Suprapubic skin (tissue), 4 donors: ENCODE measurements around the gene CABP1. TPM values are rescaled to one million over a fixed set of nuclear protein-coding genes. Genes with fewer than 3 reads are reported as not detected.

Experiments
- DNase-seq, 2 donors: peaks; one replicate each; pipeline ENCODE4 v3.0.0-alpha.2; 2019; ENCODE audit warnings: low spot score in 2 of 2
- H3K27ac ChIP-seq: fragments of 200-600 bp; sonication (generic); one replicate; pipeline ENCODE4 v1.5.1; 2019
- H3K27me3 ChIP-seq: fragments of 200-600 bp; sonication (generic); one replicate; pipeline ENCODE4 v1.5.1; 2019
- H3K36me3 ChIP-seq: fragments of 200-600 bp; sonication (generic); one replicate; pipeline ENCODE4 v1.5.1; 2019
- H3K4me1 ChIP-seq: fragments of 200-600 bp; sonication (generic); one replicate; pipeline ENCODE4 v1.5.1; 2019
- H3K4me3 ChIP-seq: fragments of 200-600 bp; sonication (generic); one replicate; pipeline ENCODE4 v1.5.1; 2019; ENCODE audit warnings: mild to moderate bottlenecking
- H3K9me3 ChIP-seq: fragments of 200-600 bp; sonication (generic); one replicate; pipeline ENCODE4 v1.5.1; 2019
- EP300 ChIP-seq: sonication (generic); formaldehyde crosslinking; IDR thresholded peaks from one replicate; pipeline ENCODE4 v1.6.1; 2017; ENCODE audit warnings: antibody characterized with exemption
- POLR2A ChIP-seq, 2 donors: fragments of 450-650 bp; IDR thresholded peaks; one replicate each; pipeline ENCODE4 v1.6.1; 2017; ENCODE audit warnings: antibody characterized with exemption in 2 of 2, mild to moderate bottlenecking in 2 of 2, moderate library complexity in 2 of 2
- POLR2AphosphoS5 ChIP-seq, 3 donors: sonication (generic); formaldehyde crosslinking; IDR thresholded peaks; one replicate each; pipeline ENCODE4 v1.6.1; 2017; ENCODE audit warnings: antibody characterized with exemption in 3 of 3
- WGBS: methylation state at CpG from one replicate; pipeline ENCODE4 v1.1.5; 2018; 5-methylcytosine and 5-hydroxymethylcytosine counted together
- total RNA-seq, 4 donors: library from RNA; depleted of rRNA; stranded (reverse); fragments of >200 nt; gene quantifications; one replicate each; pipeline ENCODE4 v1.1.0, GENCODE V29; 2016
- TF ChIP-seq, protein P1 (sequence below), 2 donors: fragments of 200-600 bp in 1 of 2; fragments of 450-650 bp in 1 of 2; sonication (generic) in 1 of 2; IDR thresholded peaks; one replicate each; pipeline ENCODE4 v1.5.1; 2016 to 2019; ENCODE audit warnings: antibody characterized with exemption in 2 of 2, mild to moderate bottlenecking in 1 of 2, moderate library complexity in 1 of 2

Gene CABP1
- total RNA-seq, 4 donors from 2014 or later, result 0.19 to 0.56 (median 0.47) TPM; not detected in 1

DNA sequence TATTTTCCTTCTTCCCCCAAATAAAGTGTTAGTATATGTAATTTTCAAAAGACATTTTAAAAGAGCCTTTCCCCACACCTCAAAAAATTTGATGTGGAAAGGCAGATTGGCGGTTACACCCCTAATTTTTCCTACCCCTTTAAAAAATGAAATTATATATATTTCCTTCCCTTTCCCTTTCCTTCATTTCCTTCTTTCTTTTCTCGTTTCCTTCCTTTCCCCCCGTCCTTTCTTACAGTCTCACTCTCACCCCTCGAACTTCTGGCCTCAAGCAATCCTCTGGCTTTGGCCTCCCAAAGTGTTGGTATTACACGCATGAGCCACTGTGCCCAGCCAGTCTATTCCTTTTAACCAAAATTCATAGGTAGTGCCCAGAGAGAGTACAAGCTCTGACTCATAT is 65.6 kb downstream of the CABP1 start:
- Histone ChIP-seq H3K27ac (no peak overlapping the region), H3K27me3 (no peaks in the 10 kb centered on the region), H3K9me3 (no peaks in the 10 kb centered on the region), H3K4me1 (peaks cover 7% of the 10 kb centered on the region), H3K4me3 (no peak overlapping the region), H3K36me3 (peaks cover 27% of the 10 kb centered on the region)
- WGBS, result 78% methylated on average over 5 of the region's 5 CpGs
- no peak for TF ChIP-seq POLR2A (IDR thresholded peaks at IDR 0.05)
- TF ChIP-seq POLR2AphosphoS5 (IDR thresholded peaks at IDR 0.05), result no peak
- no peak for TF ChIP-seq EP300
- TF ChIP-seq, protein P1, sequence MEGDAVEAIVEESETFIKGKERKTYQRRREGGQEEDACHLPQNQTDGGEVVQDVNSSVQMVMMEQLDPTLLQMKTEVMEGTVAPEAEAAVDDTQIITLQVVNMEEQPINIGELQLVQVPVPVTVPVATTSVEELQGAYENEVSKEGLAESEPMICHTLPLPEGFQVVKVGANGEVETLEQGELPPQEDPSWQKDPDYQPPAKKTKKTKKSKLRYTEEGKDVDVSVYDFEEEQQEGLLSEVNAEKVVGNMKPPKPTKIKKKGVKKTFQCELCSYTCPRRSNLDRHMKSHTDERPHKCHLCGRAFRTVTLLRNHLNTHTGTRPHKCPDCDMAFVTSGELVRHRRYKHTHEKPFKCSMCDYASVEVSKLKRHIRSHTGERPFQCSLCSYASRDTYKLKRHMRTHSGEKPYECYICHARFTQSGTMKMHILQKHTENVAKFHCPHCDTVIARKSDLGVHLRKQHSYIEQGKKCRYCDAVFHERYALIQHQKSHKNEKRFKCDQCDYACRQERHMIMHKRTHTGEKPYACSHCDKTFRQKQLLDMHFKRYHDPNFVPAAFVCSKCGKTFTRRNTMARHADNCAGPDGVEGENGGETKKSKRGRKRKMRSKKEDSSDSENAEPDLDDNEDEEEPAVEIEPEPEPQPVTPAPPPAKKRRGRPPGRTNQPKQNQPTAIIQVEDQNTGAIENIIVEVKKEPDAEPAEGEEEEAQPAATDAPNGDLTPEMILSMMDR (IDR thresholded peaks at IDR 0.05), result no peak
- DNase-seq, result no peak

DNA sequence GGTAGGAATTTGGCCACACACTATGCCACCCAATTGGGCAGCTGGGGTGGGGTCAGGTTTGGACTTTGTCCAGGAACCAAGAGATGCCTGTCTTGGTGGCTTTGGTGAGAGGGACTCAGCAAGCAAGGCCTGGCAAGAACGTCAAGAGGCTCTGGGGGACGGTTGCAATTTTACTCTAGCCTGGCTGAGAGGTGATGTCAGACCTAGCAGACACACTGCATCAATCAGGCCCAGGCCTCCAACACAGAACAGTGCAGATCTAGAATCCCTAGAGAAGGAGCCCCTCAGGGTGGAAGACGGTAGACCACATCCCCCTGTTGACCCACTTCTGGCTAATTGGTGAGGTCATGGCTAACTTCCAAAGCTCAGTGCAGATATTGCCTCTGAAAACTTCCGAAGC is 68.2 kb downstream of the CABP1 start:
- peaks cover 7% of the 10 kb centered on the region for H3K36me3 ChIP-seq
- H3K27me3 ChIP-seq, result no peaks in the 10 kb centered on the region
- TF ChIP-seq POLR2A (IDR thresholded peaks at IDR 0.05), result no peak
- no peak for TF ChIP-seq EP300
- TF ChIP-seq, protein P1 (IDR thresholded peaks at IDR 0.05), result no peak
- no peak for TF ChIP-seq POLR2AphosphoS5 (IDR thresholded peaks at IDR 0.05)
- no peak overlapping the region for H3K4me3 ChIP-seq
- 73% methylated on average over 4 of the region's 4 CpGs for WGBS
- H3K4me1 ChIP-seq, result peaks cover 24% of the 10 kb centered on the region
- no peak overlapping the region for H3K27ac ChIP-seq
- H3K9me3 ChIP-seq, result no peaks in the 10 kb centered on the region
- DNase-seq, result no peak

DNA sequence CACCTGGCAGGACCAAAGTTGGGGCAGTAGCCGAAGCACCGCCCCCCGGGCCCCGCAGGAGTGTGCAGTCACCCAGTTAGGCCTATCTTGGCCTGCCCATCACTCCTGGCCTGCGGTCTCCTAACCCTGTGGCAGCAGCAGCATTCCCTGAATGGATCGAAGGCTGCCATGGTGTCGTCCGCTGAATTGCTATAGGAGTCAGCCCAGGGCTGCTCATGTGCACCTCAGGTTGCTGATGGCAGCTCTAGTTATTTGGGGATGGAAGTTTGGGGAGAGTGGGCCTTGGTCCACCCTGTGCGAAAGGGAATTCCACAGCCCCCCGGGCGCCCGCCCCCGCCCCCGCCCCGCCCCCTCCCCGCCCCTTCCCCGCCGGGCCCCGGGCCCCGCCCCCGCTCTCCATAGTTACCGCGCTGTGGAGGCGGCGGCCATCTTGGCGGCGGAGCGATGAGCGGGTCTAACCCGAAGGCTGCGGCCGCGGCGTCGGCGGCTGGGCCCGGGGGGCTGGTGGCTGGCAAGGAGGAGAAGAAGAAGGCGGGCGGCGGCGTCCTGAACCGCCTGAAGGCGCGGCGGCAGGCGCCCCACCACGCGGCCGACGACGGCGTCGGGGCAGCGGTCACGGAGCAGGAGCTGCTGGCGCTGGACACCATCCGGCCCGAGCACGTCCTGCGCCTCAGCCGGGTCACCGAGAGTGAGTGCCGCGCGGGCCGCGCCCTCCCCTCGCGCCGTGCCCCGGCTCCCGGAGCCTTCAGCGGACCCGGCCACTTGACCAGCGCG is 69.8 kb downstream of the CABP1 start, which contains the start of gene UNC119B:
TSS of gene UNC119B (plus strand) at position 428 of the 774 bp plus-strand sequence. CDS start at position 445, 17 bp downstream.
- no peaks in the 10 kb centered on the region for H3K27me3 ChIP-seq
- no peaks in the 10 kb centered on the region for H3K9me3 ChIP-seq
- H3K4me3 ChIP-seq, result peak within 1 kb of the TSS; percentile 96
- peaks cover 28% of the 10 kb centered on the region for H3K4me1 ChIP-seq
- peak; percentile 78 to 84 for DNase-seq
- 4% methylated on average over 5 of the region's 76 CpGs for WGBS
- H3K36me3 ChIP-seq, result peaks cover 19% of the 10 kb centered on the region
- TF ChIP-seq, protein P1 (IDR thresholded peaks at IDR 0.05), result no peak
- TF ChIP-seq POLR2AphosphoS5 (IDR thresholded peaks at IDR 0.05), result no peak
- no peak for TF ChIP-seq POLR2A (IDR thresholded peaks at IDR 0.05)
- no peak for TF ChIP-seq EP300
- H3K27ac ChIP-seq, result peak within 1 kb of the TSS; percentile 78

DNA sequence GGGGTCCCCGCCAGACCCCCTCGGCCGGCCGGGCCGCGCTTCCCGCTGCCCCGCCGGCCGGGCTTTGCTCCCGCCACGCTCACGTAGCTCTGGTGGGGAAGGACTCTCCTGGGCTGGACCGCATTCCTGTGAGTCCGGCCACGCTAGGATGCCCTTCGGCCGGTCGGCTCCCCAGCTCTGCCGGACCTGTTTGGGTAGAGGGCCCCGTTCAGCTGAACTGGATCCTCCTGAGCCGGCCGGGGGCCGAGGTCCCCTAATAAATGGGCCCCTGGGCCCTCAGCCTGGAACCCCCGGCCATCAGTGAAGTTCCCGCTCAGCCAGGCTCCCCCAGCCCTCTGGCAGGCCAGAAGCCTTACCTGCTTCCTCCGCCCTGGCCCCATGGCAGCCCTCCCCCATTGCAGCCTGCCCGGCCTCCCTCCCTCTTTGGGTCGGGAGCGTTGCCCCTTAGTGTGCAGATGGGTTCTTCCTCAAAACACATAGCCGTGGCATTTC is 70.4 kb downstream of the CABP1 start:
- WGBS, result 0% methylated on average over 26 of the region's 31 CpGs
- Histone ChIP-seq H3K27me3 (no peaks in the 10 kb centered on the region), H3K9me3 (no peaks in the 10 kb centered on the region), H3K27ac (peak overlapping the region; percentile 78), H3K4me3 (peak overlapping the region; percentile 96), H3K4me1 (peaks cover 28% of the 10 kb centered on the region), H3K36me3 (peaks cover 24% of the 10 kb centered on the region)
- DNase-seq, result no peak
- TF ChIP-seq POLR2AphosphoS5 (IDR thresholded peaks at IDR 0.05) (no peak), EP300 (no peak), POLR2A (IDR thresholded peaks at IDR 0.05) (no peak)
- TF ChIP-seq, protein P1 (IDR thresholded peaks at IDR 0.05), result no peak

DNA sequence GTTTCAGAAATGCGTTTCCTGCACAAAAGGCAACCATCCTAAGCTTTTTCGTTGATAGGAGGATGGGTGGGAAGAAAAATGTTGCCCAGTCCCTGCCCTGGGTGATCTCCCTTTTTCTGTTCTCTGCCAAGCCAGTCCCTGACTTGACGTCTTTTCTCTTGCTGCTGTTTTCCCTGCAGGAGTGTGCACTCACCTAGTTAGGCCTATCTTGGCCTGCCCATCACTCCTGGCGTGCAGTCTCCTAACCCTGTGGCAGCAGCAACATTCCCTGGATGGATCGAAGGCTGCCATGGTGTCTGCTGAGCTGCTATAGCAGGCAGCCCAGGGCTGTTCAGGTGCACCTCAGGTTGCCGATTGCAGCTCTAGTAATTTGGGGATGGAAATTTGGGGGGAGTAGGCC is 71.0 kb downstream of the CABP1 start:
- Histone ChIP-seq H3K36me3 (peaks cover 29% of the 10 kb centered on the region), H3K4me3 (peak overlapping the region; percentile 96), H3K4me1 (peaks cover 28% of the 10 kb centered on the region), H3K9me3 (no peaks in the 10 kb centered on the region), H3K27ac (no peak overlapping the region), H3K27me3 (no peaks in the 10 kb centered on the region)
- 20% methylated on average over 6 of the region's 6 CpGs for WGBS
- no peak for DNase-seq
- TF ChIP-seq, protein P1 (IDR thresholded peaks at IDR 0.05), result no peak
- TF ChIP-seq POLR2A (IDR thresholded peaks at IDR 0.05) (no peak), POLR2AphosphoS5 (IDR thresholded peaks at IDR 0.05) (no peak), EP300 (no peak)
